Measurements from ENCODE around the gene SMC5.

DNA sequence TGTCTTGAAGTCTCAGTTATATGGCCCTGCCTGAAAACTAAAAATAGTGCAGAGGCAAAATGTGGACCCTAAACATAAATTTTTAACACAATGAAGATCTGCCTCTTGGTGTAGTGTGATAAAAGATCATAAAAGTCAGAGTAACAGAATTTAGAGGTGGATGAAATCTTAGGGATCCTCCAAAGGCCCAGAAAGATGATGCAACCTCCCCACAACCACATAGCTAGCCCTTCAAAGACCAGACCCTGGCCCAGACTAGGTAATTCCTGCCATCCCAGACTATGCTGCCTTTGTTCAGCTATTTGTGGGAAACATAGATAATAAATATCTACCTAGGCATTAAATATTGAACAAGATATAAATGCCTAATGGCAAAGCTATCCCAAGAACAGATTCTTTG lies 140.4 kb downstream of the SMC5 start:
- TF ChIP-seq, protein P1, sequence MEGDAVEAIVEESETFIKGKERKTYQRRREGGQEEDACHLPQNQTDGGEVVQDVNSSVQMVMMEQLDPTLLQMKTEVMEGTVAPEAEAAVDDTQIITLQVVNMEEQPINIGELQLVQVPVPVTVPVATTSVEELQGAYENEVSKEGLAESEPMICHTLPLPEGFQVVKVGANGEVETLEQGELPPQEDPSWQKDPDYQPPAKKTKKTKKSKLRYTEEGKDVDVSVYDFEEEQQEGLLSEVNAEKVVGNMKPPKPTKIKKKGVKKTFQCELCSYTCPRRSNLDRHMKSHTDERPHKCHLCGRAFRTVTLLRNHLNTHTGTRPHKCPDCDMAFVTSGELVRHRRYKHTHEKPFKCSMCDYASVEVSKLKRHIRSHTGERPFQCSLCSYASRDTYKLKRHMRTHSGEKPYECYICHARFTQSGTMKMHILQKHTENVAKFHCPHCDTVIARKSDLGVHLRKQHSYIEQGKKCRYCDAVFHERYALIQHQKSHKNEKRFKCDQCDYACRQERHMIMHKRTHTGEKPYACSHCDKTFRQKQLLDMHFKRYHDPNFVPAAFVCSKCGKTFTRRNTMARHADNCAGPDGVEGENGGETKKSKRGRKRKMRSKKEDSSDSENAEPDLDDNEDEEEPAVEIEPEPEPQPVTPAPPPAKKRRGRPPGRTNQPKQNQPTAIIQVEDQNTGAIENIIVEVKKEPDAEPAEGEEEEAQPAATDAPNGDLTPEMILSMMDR (conservative IDR thresholded peaks at IDR 0.05; ENCODE audit: low read length) = no peak
- TF ChIP-seq EZH2phosphoT487 (IDR thresholded peaks at IDR 0.05; ENCODE audit: borderline replicate concordance) = no peak

All from Loucy (cell line).